Neural progenitor cell (in vitro differentiated cells): ENCODE measurements around the gene LPIN1. TPM values are rescaled to one million over a fixed set of nuclear protein-coding genes. Genes with fewer than 3 reads are reported as not detected.

Experiments used
- DNase-seq: peaks from one replicate; pipeline ENCODE4 v3.0.0-alpha.2; 2016; ENCODE audit warnings: low spot score
- H2AFZ ChIP-seq: fragments of 200-600 bp; sonication (generic); replicated peaks from 2 replicates; pipeline ENCODE4 v1.6.1; 2016; ENCODE audit warnings: antibody characterized with exemption
- H3F3A ChIP-seq: fragments of 200-600 bp; sonication (generic); 2 replicates; pipeline ENCODE4 v1.6.1; 2016; ENCODE audit warnings: antibody characterized with exemption, low read depth
- H3K27ac ChIP-seq: fragments of 200-600 bp; sonication (generic); 2 replicates; pipeline ENCODE4 v1.5.1; 2016; ENCODE audit warnings: mild to moderate bottlenecking
- H3K27me3 ChIP-seq: fragments of 200-600 bp; sonication (generic); 2 replicates; pipeline ENCODE4 v1.6.1; 2016; ENCODE audit warnings: mild to moderate bottlenecking, moderate library complexity
- H3K36me3 ChIP-seq: fragments of 200-600 bp; sonication (generic); 2 replicates; pipeline ENCODE4 v1.5.1; 2016
- H3K4me1 ChIP-seq: fragments of 200-600 bp; sonication (generic); 2 replicates; pipeline ENCODE4 v1.6.1; 2016; ENCODE audit warnings: mixed run types
- H3K4me2 ChIP-seq: fragments of 200-600 bp; sonication (generic); 2 replicates; pipeline ENCODE4 v1.6.1; 2016
- H3K4me3 ChIP-seq: fragments of 200-600 bp; sonication (generic); 2 replicates; pipeline ENCODE4 v1.5.1; 2016
- H3K79me2 ChIP-seq: fragments of 200-600 bp; sonication (generic); 2 replicates; pipeline ENCODE4 v1.6.1; 2016; ENCODE audit warnings: low read depth
- H3K9ac ChIP-seq: fragments of 200-600 bp; sonication (generic); 2 replicates; pipeline ENCODE4 v1.6.1; 2016
- H3K9me3 ChIP-seq: fragments of 200-600 bp; sonication (generic); 2 replicates; pipeline ENCODE4 v1.5.1; 2016; ENCODE audit warnings: low read depth
- H4K20me1 ChIP-seq: fragments of 200-600 bp; sonication (generic); 2 replicates; pipeline ENCODE4 v1.6.1; 2016; ENCODE audit warnings: low read depth
- H3K27ac Mint-ChIP-seq: 3 replicates; pipeline ENCODE4 v1.8.0; 2021; ENCODE audit warnings: mixed read lengths
- H3K27me3 Mint-ChIP-seq: 2 replicates; pipeline ENCODE4 v1.8.0; 2022; ENCODE audit warnings: low read depth, mild to moderate bottlenecking, inconsistent platforms, moderate library complexity, mixed read lengths; ENCODE audit not compliant: insufficient read depth
- H3K36me3 Mint-ChIP-seq: 3 replicates; pipeline ENCODE4 v1.8.0; 2021; ENCODE audit warnings: mixed read lengths
- H3K4me1 Mint-ChIP-seq: 3 replicates; pipeline ENCODE4 v1.8.0; 2021; ENCODE audit warnings: mixed read lengths
- H3K4me3 Mint-ChIP-seq: 3 replicates; pipeline ENCODE4 v1.8.0; 2021; ENCODE audit warnings: mild to moderate bottlenecking, moderate library complexity, mixed read lengths
- H3K9me3 Mint-ChIP-seq: 3 replicates; pipeline ENCODE4 v1.8.0; 2020; ENCODE audit warnings: mixed read lengths
- EZH2 ChIP-seq: fragments of 200-600 bp; sonication (generic); IDR thresholded peaks from 2 replicates; pipeline ENCODE4 v1.6.1; 2017; ENCODE audit warnings: antibody characterized with exemption, mild to moderate bottlenecking, moderate library complexity
- EZH2phosphoT487 ChIP-seq: fragments of 200-600 bp; sonication (generic); IDR thresholded peaks from 2 replicates; pipeline ENCODE4 v1.6.1; 2017; ENCODE audit warnings: antibody characterized with exemption
- total RNA-seq: library from RNA; depleted of rRNA; stranded (reverse); fragments of >200 nt; gene quantifications from 2 replicates; pipeline ENCODE4 v1.2.3, GENCODE V29; 2015; ENCODE audit warnings: low replicate concordance
- TF ChIP-seq, protein P1 (sequence below): fragments of 200-600 bp; sonication (generic); IDR thresholded peaks from 2 replicates; pipeline ENCODE4 v1.5.1; 2017; ENCODE audit warnings: antibody characterized with exemption, mild to moderate bottlenecking

LPIN1 gene
- total RNA-seq, 1 donor from 2014 or later, result 18.0 TPM

DNA sequence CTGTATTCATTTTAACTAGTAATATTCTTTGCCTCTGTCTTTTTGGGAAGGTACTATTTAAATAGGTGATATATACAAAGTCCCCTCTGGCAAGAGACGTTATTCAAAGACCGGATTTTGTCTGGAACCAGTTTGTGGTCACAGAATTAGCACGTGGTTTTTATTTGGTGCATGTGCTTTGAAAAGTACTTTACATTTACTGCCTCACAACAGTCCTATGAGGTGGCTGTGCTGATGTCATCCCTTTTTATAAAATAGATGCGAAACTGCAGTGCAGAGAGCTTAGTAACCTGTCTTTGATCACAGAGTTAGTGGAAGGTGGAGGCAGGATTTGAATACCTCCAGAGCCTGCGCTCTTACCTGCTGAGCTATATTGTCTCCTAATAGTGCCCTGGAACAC, 4.0 kb downstream of the LPIN1 start:
- H3K36me3 Mint-ChIP-seq, result peaks cover 10% of the 10 kb centered on the region
- peaks cover 3% of the 10 kb centered on the region for H3K9me3 Mint-ChIP-seq
- peaks cover 52% of the 10 kb centered on the region for H4K20me1 ChIP-seq
- H3K4me3 Mint-ChIP-seq, result no peak overlapping the region
- no peaks in the 10 kb centered on the region for H3K9me3 ChIP-seq
- no peak for DNase-seq
- H3K27ac ChIP-seq, result no peak overlapping the region
- peaks cover 32% of the 10 kb centered on the region for H3K4me1 ChIP-seq
- no peak overlapping the region for H3K4me2 ChIP-seq
- peaks cover 5% of the 10 kb centered on the region for H3K27me3 Mint-ChIP-seq
- no peaks in the 10 kb centered on the region for H3K36me3 ChIP-seq
- H3K4me3 ChIP-seq, result no peak overlapping the region
- no peak overlapping the region for H2AFZ ChIP-seq
- H3K4me1 Mint-ChIP-seq, result peaks cover 66% of the 10 kb centered on the region
- TF ChIP-seq, protein P1, sequence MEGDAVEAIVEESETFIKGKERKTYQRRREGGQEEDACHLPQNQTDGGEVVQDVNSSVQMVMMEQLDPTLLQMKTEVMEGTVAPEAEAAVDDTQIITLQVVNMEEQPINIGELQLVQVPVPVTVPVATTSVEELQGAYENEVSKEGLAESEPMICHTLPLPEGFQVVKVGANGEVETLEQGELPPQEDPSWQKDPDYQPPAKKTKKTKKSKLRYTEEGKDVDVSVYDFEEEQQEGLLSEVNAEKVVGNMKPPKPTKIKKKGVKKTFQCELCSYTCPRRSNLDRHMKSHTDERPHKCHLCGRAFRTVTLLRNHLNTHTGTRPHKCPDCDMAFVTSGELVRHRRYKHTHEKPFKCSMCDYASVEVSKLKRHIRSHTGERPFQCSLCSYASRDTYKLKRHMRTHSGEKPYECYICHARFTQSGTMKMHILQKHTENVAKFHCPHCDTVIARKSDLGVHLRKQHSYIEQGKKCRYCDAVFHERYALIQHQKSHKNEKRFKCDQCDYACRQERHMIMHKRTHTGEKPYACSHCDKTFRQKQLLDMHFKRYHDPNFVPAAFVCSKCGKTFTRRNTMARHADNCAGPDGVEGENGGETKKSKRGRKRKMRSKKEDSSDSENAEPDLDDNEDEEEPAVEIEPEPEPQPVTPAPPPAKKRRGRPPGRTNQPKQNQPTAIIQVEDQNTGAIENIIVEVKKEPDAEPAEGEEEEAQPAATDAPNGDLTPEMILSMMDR, result no peak
- TF ChIP-seq EZH2 (no peak), EZH2phosphoT487 (no peak)
- H3K9ac ChIP-seq, result no peak overlapping the region
- peaks cover 59% of the 10 kb centered on the region for H3K79me2 ChIP-seq
- peak overlapping the region; percentile 17 for H3K27ac Mint-ChIP-seq
- H3F3A ChIP-seq, result peaks cover 7% of the 10 kb centered on the region
- no peaks in the 10 kb centered on the region for H3K27me3 ChIP-seq

DNA sequence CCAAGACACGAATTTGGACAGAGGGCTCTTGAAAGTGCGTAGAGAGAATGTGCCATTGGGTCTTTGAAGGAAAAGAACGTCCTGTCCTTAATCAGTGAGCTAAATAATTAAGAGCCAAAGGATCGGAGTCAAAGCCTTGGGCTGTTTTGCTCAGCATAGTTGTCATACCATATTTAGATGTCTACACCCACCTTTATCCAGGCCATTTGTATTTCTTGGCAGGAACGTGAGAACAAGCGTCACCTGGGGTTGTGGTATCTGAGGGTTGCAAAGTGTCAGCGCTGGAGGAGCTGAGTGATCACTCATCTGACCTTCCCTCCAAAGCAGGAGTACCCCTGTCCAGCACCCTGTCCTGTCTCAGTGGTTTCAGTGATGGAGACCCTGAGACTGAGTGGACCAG, 4.5 kb downstream of the LPIN1 start:
- Mint-ChIP-seq H3K36me3 (peaks cover 13% of the 10 kb centered on the region), H3K4me1 (peaks cover 63% of the 10 kb centered on the region), H3K27me3 (peaks cover 1% of the 10 kb centered on the region), H3K27ac (peak overlapping the region; percentile 17), H3K4me3 (no peak overlapping the region), H3K9me3 (peaks cover 6% of the 10 kb centered on the region)
- Histone ChIP-seq H3K27ac (no peak overlapping the region), H2AFZ (no peak overlapping the region), H3F3A (peaks cover 7% of the 10 kb centered on the region), H3K36me3 (no peaks in the 10 kb centered on the region), H3K9ac (no peak overlapping the region), H3K27me3 (no peaks in the 10 kb centered on the region), H3K4me1 (peaks cover 32% of the 10 kb centered on the region), H3K4me3 (no peak overlapping the region), H4K20me1 (peaks cover 52% of the 10 kb centered on the region), H3K79me2 (peaks cover 63% of the 10 kb centered on the region), H3K4me2 (no peak overlapping the region), H3K9me3 (no peaks in the 10 kb centered on the region)
- DNase-seq, result no peak
- TF ChIP-seq, protein P1, result no peak
- TF ChIP-seq EZH2 (no peak), EZH2phosphoT487 (no peak)

DNA sequence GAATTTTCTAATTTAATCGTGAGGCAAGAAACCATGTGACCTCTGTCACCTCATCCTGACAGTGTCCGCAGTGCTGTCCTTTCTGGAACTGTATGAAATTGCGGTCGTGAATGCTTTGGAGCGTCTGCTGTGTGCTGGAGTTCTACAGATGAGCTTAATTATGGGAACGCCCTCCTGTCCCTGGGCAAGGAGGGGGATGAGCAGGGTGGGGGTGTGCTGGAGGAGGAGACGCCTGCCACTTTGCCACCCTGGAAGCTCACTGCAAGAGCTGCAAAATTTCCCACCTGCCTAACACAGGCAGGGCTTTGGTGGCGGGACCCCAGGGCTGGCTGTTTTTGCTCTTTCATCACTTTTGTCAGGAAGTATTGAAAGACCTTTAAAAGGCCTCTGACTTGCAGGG, 6.5 kb downstream of the LPIN1 start:
- TF ChIP-seq EZH2phosphoT487 (no peak), EZH2 (no peak)
- TF ChIP-seq, protein P1, result no peak
- Mint-ChIP-seq H3K4me3 (no peak overlapping the region), H3K27ac (no peak overlapping the region), H3K36me3 (peaks cover 24% of the 10 kb centered on the region), H3K9me3 (peaks cover 16% of the 10 kb centered on the region), H3K4me1 (peaks cover 51% of the 10 kb centered on the region), H3K27me3 (no peaks in the 10 kb centered on the region)
- no peak for DNase-seq
- Histone ChIP-seq H3K4me3 (no peak overlapping the region), H3K36me3 (no peaks in the 10 kb centered on the region), H3K9ac (no peak overlapping the region), H3F3A (no peaks in the 10 kb centered on the region), H3K4me1 (peaks cover 29% of the 10 kb centered on the region), H3K27ac (peak overlapping the region; percentile 13), H4K20me1 (peaks cover 41% of the 10 kb centered on the region), H3K9me3 (peaks cover 2% of the 10 kb centered on the region), H3K27me3 (no peaks in the 10 kb centered on the region), H3K4me2 (no peak overlapping the region), H3K79me2 (peaks cover 68% of the 10 kb centered on the region), H2AFZ (no peak overlapping the region)
